Endothelial cell (in vitro differentiated cells): ENCODE results near the gene CFAP74. TPM values are rescaled to one million over a fixed set of nuclear protein-coding genes. Genes with fewer than 3 reads are reported as not detected.
A peak's percentile ranks its signal among the peaks of the same experiment; 100 is the strongest.

Source experiments
- DNase-seq: peaks from one replicate; pipeline ENCODE4 v3.0.0; 2021; ENCODE audit warnings: low spot score
- H3K27ac Mint-ChIP-seq: one replicate; pipeline ENCODE4 v1.8.0; 2021; ENCODE audit warnings: mixed read lengths, inconsistent platforms; ENCODE audit not compliant: unreplicated experiment
- H3K27me3 Mint-ChIP-seq: one replicate; pipeline ENCODE4 v1.8.0; 2021; ENCODE audit warnings: mild to moderate bottlenecking, moderate library complexity, mixed read lengths, inconsistent platforms; ENCODE audit not compliant: unreplicated experiment
- H3K36me3 Mint-ChIP-seq: one replicate; pipeline ENCODE4 v1.8.0; 2021; ENCODE audit warnings: mild to moderate bottlenecking, low read depth, mixed read lengths, inconsistent platforms; ENCODE audit not compliant: unreplicated experiment
- H3K4me1 Mint-ChIP-seq: one replicate; pipeline ENCODE4 v1.8.0; 2021; ENCODE audit warnings: mild to moderate bottlenecking, mixed read lengths, inconsistent platforms; ENCODE audit not compliant: unreplicated experiment
- H3K4me3 Mint-ChIP-seq: one replicate; pipeline ENCODE4 v1.8.0; 2021; ENCODE audit warnings: mild to moderate bottlenecking, mixed read lengths, inconsistent platforms; ENCODE audit not compliant: unreplicated experiment
- H3K9me3 Mint-ChIP-seq: one replicate; pipeline ENCODE4 v1.8.0; 2021; ENCODE audit warnings: mixed read lengths, inconsistent platforms; ENCODE audit not compliant: unreplicated experiment
- total RNA-seq: library from RNA; stranded (reverse); fragmentation: NEBNext Ultra II Directional; extraction: Animal tissue kit (Norgen Biotek cat#: 25700); gene quantifications from one replicate; pipeline ENCODE4 v1.2.1, GENCODE V29; 2021; ENCODE audit not compliant: unreplicated experiment
- TF ChIP-seq, protein P1 (sequence below): fragments of 200-600 bp; sonication (generic); IDR thresholded peaks from one replicate; pipeline ENCODE4 v1.5.0; 2021; ENCODE audit warnings: antibody characterized with exemption; ENCODE audit not compliant: unreplicated experiment

CFAP74 gene
- total RNA-seq, 1 donor from 2014 or later = not detected

DNA sequence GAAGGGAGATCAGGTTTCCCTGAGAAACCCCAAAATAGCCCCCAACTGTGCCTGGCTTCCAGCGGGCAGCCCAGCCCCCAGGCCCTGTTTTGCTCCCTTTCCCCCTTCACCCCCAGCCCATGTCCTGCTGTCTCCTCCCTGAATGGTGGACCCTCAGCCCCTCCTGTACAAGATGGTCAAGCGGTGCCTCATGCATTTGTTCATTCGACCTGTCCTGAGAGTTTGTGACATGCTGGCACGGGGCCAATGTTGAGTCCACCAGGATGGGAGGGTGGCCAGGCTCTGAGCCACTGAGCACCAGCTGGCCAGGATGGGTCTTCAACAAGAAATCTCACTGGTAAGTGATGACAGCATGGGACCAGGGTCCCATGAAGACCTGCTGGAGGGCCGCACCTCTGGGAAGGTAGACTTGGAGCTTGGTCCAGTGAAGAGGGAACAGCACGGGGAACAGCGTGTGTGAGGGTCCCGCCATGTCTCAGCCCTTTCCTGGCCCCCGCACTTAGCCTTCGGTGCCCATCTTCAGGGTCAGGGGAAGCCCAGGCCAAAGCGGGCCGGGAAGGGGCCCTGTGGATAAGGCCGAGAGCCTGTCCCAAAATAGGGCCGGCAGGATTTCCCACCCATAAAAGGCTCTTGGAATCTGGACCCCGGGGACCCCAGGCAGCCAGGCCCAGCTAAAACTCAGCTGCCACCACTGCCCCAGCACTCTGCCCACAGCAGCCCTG lies 88.5 kb downstream of the CFAP74 start, which contains the start of gene CALML6:
TSS of gene CALML6 (plus strand) at position 290 of the 722 bp plus-strand sequence. CDS start at position 311, 21 bp downstream.
- no peak within 1 kb of the TSS for H3K27ac Mint-ChIP-seq
- H3K9me3 Mint-ChIP-seq = no peaks in the 10 kb centered on the region
- DNase-seq = no peak
- H3K27me3 Mint-ChIP-seq = peaks cover 8% of the 10 kb centered on the region
- TF ChIP-seq, protein P1, sequence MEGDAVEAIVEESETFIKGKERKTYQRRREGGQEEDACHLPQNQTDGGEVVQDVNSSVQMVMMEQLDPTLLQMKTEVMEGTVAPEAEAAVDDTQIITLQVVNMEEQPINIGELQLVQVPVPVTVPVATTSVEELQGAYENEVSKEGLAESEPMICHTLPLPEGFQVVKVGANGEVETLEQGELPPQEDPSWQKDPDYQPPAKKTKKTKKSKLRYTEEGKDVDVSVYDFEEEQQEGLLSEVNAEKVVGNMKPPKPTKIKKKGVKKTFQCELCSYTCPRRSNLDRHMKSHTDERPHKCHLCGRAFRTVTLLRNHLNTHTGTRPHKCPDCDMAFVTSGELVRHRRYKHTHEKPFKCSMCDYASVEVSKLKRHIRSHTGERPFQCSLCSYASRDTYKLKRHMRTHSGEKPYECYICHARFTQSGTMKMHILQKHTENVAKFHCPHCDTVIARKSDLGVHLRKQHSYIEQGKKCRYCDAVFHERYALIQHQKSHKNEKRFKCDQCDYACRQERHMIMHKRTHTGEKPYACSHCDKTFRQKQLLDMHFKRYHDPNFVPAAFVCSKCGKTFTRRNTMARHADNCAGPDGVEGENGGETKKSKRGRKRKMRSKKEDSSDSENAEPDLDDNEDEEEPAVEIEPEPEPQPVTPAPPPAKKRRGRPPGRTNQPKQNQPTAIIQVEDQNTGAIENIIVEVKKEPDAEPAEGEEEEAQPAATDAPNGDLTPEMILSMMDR = no peak
- peaks cover 3% of the 10 kb centered on the region for H3K4me1 Mint-ChIP-seq
- no peaks in the 10 kb centered on the region for H3K36me3 Mint-ChIP-seq
- no peak within 1 kb of the TSS for H3K4me3 Mint-ChIP-seq

DNA sequence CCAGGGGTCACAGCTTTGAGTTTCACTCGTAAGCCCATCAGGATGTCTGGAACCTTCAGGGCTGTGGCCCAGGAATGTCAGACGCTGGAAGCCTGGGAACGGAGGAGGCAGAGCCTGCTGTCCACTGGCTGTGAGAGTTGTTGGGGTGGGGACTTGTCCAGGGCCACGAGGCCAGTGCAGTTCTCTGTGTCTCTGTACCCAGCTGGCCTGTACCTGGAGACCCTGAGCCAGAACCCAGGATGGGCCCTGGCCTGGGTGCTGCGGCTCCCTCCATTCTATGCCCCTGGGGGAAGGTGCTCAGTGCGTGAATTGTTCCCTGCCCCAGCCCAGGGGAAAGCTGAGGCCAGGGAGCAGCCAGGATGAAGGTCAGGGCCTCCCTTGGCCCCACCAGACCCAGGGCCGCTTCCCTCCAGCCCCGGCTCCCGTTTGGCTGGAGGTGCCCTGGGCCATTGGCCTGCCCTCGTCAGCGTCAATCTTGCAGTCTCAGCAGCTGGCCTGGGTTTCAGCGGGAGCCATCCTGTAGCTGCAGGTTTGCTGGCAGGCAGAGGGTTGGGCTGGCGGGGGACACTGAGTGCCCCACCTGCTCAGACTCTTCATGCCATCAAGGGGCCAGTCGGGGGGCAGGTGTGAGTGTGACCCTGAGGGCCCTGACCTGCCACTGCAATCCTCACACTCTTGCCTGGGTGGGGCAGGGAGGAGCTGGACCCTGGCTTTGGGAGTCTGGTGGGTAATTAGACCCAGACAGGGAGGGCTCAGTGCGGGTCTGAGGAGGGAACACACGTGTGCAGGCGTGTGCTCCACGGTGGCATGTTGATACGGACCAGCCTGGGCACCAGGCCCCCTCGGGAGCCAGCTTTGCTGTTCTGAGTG lies 89.2 kb downstream of the CFAP74 start:
- no peaks in the 10 kb centered on the region for H3K36me3 Mint-ChIP-seq
- H3K27me3 Mint-ChIP-seq = peaks cover 10% of the 10 kb centered on the region
- DNase-seq = peak; percentile 6
- no peaks in the 10 kb centered on the region for H3K9me3 Mint-ChIP-seq
- TF ChIP-seq, protein P1 = no peak
- no peak overlapping the region for H3K4me3 Mint-ChIP-seq
- H3K4me1 Mint-ChIP-seq = peaks cover 6% of the 10 kb centered on the region
- H3K27ac Mint-ChIP-seq = no peak overlapping the region

- no peaks in the 10 kb centered on the region for H3K9me3 Mint-ChIP-seq
- H3K36me3 Mint-ChIP-seq = no peaks in the 10 kb centered on the region
- H3K27me3 Mint-ChIP-seq = peaks cover 10% of the 10 kb centered on the region
- peaks cover 6% of the 10 kb centered on the region for H3K4me1 Mint-ChIP-seq
- TF ChIP-seq, protein P1 = no peak
- H3K4me3 Mint-ChIP-seq = no peak overlapping the region
- H3K27ac Mint-ChIP-seq = no peak overlapping the region
- DNase-seq = no peak
Measured at GRCh38 chr1:1911350-1912041, 92.1 kb downstream of the CFAP74 start.

DNA sequence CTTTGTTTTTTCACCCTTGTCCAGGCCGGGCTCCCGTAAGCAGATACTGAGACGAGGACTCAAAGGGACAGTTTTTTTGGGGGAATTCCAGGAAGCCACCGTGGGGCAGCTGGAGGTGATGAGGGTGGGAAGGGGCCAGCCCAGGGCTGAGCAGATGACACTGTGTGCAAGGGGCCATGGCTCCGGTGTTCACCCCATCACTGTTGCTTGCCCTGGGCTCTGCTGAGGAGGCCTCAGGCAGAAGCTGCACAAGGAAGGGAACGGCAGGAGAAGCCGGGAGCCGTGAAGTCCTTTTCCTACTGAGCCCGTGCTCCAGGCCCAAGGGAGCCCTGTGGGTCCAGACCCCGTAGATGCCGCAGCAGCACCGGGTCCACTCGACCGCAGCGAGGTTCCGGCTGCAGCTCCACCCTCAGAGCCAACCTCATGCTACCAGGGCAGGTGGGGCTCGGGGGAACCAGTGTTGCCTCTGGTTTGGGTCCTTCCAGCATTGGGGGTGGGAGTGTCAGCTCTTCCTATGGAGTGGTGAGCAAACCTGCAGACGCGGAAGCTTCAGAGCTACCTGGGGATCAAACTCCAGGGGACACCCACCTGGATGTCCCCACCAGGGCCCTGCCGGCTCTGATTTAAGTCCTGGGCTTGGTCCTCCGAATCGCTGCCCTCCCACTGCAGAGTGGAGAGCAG lies 92.8 kb downstream of the CFAP74 start:
- no peak overlapping the region for H3K27ac Mint-ChIP-seq
- no peak for DNase-seq
- H3K4me3 Mint-ChIP-seq = no peak overlapping the region

More for the DNA sequence above, 92.8 kb downstream of the CFAP74 start:
- Mint-ChIP-seq H3K4me1 (peaks cover 10% of the 10 kb centered on the region), H3K27me3 (peaks cover 13% of the 10 kb centered on the region), H3K9me3 (no peaks in the 10 kb centered on the region), H3K36me3 (peaks cover 3% of the 10 kb centered on the region)
- TF ChIP-seq, protein P1 = no peak
